ENCODE results near the gene MBNL2.

MBNL2 gene

DNA sequence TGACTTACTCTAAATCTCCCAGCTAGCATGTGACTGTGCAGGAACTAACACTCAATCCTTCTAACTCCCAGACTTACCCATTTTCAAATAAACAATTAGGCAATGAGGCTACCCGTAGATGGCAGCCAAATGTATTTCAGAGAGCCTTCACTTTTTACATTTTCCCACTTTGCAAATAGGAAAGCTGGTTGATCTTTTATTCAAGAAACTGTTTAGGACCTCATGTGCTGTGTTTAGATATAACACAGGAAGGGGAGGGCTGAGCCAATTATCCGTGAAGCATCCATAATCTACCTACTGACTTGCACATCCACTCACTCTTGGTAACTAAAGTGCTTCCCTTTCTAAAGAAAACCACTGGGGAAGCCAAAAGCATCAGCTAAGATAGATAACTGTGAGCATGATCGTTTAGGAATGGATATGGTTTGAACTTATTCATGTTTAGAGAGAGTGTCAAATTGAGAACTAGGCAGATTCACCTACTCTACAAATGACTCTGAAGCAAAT lies 33.4 kb downstream of the MBNL2 start:
- no peak for FAIRE-seq

DNA sequence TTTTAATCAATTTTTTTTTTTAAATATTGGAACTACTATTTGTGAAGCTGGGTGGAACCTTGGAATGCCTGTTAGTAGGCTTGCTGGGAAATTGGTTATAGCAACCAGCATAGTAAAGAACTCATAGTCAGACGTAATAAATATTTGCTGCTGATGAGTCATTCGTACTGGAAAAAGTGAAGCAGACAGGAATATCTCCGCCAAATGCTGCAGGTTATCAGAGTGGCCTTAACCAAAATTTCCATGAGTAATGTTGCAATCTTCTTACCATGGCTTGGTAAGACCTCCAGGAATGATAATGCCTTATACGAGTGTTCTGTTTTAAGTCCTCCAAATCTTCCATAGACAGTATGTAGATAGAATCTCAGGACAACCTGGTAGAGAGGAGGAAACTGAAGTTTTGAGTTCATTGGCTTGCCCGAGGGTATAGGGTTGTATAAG lies 34.2 kb downstream of the MBNL2 start:
- FAIRE-seq = peak; percentile 98

DNA sequence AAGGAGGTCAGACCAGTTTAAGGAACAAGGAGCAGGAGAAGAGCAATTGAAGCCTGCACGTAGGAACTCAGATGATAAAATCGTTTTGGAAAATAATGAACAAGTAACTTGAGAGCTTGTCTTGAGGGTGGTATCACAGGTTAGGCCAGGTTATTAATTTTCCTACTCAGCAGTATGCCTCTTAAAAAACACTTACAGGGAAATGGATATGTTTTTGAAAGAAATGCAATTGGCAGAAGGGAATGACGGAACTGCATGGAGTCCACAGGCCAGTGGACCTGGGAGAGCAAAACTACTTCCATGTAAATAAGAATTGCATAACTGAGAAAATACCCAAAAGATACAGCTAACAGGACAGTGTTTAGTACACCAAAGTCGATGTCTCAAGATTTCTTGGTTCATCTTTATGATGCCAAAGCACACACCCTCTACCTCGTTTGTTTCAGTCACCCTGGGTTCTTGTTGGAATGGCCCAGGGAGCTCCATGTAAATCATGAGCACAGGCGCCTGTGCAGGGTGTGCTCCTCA lies 35.2 kb downstream of the MBNL2 start:
- FAIRE-seq = peak; percentile 82

DNA sequence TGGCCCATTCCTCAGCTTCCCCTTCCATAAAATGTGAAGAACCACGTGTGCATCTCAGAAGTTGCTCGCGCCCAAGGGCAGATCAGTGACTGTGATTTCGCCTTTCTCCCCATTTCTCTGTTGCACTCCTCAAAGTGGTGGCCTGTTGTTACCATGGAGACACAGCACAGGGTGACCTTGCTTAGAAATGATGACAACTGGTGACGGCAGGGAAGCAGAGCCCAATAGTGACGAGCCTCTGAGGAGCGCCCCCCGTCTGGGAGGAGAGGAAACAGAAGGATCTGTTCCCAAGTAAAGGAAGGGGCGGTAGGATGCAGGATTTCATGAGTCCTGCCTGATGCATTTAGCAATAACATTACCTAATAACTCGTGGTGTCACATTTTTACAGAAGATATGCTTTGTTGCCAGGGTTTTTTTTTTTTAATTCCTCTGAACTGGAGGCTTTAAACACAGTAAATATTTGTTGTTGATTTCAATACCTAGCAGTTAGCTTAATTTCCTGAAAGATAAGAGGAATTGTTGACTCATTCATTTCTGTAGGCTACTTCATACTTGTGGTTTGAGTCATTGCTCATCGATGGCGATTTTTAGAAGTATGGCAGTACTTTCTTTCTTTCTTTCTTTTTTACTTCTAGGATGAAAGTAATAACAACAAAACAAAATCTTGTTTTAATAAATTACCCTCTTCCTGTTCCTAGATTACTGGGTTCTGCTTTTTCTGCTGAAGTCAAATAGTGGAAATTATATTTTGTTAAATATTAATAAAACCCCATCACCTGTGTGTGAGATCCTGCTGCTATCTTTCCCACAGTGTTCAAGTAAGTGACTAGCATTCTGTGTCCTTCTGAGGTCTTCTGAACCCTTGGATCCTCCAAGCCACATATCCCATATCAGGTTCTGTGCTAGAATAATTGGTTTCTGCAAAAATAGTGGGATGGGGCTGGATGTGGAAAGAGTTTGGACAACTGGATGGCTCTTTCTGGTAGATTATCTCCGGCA lies 36.0 kb downstream of the MBNL2 start:
- FAIRE-seq = peak; percentile 78

DNA sequence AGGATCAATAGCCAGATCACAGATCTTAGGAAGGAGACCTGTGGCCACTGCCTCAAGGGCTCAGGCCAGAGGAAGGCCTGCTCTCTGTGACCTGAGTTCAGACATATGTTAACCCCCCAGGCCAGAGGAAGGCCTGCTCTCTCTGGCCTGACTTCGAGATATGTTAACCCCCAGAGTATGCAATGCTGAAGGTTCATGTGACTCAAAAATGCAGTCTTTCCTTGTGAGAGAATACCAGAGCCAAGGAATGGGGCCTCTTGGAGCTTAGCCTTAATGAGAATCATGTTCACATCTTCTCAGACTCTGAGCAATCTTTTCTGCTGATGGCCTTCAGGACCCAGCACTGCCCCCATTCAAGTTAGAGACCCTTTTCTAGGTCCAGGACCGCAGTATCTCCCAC lies 36.7 kb downstream of the MBNL2 start:
- FAIRE-seq = no peak

DNA sequence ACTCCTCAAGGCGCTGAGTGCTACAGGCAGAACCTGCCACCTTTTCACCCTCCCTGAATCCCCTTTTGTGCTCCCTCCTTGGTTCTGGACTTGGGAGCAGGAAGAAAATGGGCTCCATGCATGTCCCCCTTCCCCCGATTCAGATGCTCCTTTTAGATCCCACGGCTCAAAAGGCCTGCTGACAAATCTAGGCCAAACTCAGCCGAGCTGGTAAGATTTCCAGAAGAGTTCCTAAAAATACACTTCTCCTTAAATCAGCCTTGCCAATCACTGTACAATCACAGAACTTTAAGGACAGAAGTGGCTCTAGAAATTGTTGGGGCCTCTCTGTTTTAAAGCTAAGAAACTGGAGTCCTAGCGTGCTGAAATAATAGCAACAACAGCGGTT lies 37.3 kb downstream of the MBNL2 start:
- FAIRE-seq = no peak

DNA sequence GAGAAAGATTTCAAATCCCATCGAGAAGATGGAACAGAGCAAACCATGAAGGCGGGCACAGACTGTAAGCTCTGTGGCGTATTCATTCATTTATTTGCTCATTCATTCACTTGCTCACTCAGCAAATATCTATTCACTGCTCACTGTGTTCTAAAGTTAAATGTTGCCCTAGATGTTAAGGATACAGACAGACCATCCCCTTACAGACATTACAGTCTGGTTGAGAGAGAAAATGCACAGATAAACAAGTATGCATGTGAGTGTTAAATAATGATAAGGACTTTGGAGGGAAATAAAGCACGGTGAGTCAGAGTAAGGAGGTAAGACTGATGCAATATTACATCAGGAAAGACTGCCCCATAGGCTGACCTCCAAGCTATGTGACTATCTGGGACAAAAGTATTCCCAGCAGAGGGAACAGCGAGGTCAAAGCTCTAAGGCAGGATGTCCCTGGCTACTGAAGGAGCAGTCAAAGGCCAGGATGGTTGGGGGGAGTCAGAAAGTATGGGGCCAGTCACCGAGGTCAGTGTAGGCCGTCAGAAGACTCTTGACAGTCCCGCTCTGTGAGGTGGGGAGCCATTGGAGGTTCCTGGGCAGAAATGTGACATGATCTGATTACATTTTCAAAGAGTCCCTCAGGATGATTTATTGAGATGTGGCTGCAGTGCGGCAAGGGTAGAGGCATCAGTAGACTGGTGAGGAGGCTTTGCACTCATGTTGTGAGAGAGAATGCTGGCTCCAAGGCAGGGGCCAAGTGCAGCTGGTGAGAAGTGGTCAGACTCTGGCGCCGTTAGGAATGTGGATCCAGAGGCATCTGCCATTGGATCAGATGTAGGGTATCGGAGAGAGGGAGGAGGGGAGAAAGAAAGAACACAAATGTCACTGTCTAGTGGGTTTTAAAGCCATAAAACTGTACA lies 37.9 kb downstream of the MBNL2 start:
- FAIRE-seq = no peak

DNA sequence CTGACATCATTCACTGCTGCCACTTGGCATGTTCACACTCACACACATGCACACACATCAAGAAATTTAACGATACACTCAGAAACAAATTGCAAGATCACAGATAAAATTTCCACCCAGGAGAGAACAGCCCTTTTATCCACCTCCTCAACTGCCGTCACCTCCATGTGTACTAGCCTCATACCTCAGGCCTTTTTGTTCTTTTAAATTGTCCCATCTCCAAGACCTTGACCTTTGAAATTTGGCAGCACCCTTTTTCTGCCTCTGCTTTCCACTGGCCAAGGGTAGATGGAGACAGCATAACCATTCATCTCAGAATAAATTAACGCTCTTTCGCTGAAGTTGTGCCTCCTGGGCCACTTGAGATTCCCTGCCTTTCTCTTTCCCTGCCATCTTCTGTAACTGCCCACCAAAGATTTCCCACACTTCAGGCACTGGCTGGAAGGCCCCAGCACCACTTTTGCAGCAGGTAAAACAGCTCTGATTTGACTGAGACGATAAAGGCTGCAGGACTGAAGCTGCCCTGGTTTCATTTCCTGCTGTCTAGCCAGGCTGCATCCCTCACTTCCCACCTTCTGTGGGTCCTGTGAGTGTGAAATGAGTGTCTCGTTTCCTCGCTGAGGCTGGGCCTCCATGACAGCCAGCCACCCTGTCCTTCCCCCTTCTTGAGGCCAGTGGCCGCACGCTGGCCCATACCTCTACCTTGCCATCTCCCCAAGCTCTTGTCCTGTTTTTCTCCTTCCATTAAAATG lies 39.3 kb downstream of the MBNL2 start:
- FAIRE-seq = no peak

DNA sequence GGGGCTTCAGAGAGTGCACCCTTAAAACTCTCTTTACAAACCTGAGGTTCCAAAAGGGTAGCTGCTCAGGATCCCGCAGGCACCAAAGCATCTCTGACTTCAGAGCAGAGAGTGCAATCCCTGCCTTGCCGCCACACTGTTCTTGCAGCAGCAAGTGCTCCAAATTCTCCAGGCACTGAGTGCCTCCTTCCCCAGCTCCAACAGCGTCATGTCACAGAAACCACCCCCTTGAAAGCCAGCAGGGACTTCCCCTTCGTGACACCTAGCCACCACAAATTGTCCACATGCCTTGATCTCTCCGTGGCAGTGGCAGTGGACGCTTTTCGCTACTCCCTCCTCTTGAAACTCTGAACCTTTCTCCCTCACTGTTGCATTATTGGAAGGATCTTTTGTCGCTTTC lies 39.9 kb downstream of the MBNL2 start:
- no peak for FAIRE-seq

DNA sequence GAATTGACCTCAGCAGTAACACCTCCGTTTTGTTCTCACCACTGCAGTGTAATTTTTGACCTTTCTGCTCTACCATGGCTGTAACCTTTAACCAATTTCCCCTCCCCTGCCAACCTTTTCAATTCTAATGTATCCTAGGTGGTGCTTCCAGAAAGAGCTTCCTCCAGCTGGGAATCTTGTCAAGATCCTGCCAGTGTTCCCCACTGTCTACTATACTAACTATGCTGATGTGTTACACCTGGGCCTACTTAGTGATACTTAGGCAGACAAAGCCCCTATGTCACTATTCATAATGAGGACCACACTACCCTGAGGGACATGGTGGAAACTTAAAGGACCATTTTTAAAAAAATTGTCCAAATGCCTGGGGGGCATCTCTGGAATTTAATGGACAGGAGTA lies 41.0 kb downstream of the MBNL2 start:
- no peak for FAIRE-seq

DNA sequence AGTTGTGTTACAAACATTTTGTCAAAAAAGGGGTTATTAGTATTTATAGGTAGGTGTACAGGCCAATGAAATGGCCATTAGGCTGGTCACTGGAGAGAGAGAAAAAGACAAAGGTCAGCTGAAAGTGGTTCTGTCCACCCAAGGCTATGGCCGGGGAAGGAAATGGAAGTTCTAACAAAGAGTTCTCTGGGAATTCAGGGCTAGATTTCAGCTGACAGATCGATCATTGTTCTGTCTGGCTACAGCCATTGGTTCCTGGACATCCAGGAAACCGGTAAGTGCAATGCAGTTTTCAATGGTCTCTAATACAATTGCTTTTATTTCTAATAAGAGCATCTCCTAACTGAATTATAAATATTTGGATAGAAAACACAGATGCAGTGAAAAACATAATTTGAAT lies 42.5 kb downstream of the MBNL2 start:
- FAIRE-seq = no peak

DNA sequence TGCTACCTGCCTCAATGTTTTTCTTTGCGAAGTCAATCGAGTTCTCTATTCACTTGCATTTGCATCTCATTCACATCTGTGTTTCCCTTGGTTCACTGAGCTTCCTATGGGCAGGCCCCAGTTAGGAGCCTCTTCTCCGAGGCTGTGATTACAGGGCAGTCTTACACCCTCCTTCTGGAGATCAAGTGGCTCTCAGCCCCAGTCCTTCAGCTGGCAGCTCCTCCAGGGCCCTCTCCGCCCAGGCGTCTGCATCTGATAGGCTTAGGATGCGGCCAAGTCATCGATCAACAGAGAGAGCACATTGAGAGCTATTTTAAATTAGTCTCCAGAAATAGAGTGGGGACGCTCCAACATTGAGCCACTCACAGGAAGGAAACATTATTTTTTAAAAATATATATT lies 44.2 kb downstream of the MBNL2 start:
- FAIRE-seq = no peak

DNA sequence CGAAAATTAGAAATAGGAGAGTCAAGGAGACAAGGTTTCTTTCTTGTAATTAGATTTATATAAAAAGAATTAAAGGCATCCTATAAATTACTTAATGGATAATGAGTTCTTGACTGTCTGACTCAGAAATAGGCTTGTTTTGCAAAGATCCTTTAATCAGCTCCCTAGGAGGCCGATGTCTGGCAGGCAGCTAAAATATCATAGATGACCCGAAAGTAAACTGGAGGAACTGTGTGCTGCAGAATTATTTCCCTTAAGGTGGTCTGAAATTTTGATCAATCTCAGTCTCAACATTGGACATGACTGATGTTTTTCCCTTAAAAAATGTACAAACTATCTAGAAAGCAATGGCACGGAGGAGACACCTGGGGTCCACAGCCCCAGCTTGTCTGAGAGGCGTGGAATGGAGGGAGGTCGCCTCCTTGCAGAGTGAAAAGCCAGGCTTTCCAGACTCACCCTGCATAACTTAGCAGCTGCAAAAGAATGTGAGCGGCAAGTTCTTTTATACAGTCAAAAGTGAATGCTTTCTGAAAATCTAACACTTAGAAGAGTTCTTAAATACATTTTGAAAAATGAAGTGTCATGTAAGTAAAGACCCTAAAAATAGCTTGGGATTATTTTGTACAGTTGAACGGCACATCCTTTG lies 44.8 kb downstream of the MBNL2 start:
- FAIRE-seq = no peak

DNA sequence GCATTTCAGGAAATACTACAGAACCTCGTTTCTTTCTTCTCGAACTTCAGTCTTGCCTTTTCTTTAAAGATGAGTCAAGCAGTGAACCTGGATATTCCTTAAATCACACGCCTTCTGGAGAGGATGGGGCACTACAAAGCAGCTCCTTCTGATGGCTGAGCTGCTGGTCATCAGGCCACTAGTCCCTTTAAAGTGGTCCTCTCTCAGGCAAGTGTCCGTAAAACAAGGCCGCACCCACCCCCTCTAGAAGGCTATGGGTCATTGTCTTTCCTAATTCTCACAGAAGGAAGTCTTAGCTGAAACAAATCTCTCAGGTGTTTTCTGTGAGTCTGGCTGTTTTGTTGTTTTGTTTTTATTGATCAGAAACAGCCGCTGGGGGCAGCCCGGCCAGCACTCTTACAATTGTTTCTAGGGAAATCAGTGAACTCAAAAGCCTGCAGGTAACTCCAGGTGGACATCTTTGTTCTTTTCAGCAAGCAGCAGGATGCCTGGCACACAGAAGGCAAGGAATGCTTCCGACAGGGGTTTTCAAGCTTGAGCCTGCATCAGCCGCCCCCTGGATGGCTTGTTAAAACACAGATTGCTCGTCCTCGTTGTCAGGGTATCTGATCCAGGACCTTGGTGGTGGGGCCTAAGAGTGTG lies 45.4 kb downstream of the MBNL2 start:
- peak; percentile 19 for FAIRE-seq

DNA sequence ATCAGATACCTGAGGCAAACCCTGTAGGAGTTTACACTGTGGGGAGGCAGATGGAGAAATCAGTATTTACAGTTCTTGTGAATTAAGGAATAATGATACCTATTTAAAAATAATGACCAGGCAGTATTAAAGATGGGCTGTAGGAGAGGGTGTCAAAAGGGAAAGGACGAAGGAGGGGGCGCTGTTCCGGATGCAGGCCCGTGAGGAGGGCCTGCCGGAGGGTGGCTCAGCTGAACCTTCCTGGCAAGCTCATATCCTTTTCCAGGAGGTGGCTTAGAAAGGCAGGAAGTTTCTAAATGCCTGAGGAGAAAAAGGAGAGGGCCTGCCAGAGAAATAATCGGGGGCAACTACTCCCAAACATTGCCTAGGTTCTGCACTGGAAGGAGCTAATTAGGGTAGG lies 46.6 kb downstream of the MBNL2 start:
- no peak for FAIRE-seq

DNA sequence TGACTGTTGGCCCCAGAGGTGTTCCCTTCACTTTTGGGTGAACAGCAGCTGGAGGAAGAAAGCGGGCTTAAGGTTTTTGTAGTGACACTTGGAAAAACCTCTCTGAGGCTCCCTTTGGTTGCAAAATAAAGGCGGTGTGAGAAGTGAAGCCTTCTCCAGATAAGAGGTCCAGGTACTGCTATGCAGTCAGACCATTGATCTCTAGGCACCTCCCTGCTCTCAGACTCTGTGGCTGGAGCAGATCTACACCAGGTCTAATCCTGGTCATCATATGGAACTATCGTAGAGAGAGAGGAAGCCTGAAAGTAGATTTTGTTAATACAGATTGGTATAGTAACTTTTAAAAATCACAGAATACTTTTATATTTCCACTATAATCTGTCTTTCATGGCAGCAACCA lies 47.5 kb downstream of the MBNL2 start:
- peak; percentile 37 for FAIRE-seq

DNA sequence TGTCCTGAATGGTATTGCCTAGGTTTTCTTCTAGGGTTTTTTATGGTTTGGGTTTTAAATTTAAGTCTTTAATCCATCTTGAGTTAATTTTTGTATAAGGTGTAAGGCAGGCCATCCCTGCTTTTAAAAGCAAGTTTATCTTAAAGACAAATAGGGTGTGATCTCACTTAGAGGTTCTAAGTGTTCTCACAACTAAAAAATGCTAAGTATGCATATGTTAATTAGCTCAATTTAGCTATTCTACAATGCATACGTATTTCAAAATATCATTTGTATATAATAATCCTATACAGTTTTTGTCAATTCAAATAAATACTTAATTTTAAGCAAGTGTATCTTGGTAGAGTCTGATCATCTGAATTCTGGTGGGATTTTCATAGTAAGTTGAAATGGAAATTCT lies 50.4 kb downstream of the MBNL2 start:
- FAIRE-seq = no peak

DNA sequence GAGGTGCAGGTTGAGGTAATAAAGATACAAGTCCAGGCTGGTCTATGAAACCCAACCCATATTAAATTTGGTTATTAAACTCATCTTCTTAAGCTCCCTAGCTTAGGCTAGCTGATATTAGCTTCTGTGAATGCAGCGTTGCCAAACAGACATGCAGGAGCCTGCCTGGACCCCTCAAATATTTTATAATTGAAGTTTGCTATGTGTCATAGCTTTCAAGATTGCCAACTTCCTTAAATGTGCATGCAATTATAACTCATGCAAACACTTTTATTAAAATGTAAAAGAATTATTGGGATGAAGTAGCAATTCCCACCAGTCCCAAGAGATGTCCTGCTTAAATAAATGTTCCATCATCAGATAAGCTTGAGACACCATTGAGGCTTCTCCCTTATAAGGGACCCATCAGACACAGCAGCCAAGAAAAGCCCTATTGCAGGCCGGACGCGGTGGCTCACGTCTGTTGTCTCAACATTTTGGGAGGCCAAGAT lies 51.3 kb downstream of the MBNL2 start:
- FAIRE-seq = peak; percentile 19

DNA sequence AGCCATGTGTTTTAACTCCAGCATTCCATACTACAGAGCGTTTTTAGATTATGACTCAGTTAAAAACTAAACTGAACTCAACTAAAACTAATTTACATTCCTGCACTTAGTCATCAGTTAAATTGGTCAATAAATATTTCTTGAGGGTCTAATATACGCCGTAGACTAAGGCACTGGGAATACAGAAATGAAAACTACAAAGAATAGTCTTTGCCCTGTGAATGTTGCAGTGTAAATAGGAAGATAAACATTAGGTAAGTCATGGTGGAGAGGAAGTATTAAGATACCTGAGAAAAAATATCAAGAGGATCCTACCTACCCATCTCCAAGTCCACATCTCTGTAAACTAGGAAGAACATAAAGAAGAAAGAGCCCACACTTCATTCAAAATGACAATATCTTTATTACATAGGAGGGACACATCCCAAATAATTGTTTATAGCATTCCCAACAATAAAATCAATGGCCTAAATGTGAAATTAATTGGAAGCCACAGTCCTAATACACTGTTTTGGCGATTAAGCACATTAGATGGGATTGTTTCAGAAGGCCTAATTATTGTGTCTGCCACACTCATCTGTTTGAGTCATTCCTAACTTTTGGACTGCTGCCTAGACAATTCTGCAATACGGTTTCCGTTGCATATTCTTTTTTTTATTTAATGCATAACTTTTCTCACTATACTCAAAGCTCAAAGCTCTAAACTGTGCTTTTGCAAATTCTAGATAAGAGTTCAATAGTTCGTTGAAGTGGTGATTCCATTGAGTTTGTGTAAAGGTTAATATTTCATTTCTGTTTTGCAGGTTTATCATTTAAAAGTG lies 52.9 kb downstream of the MBNL2 start:
- FAIRE-seq = no peak

DNA sequence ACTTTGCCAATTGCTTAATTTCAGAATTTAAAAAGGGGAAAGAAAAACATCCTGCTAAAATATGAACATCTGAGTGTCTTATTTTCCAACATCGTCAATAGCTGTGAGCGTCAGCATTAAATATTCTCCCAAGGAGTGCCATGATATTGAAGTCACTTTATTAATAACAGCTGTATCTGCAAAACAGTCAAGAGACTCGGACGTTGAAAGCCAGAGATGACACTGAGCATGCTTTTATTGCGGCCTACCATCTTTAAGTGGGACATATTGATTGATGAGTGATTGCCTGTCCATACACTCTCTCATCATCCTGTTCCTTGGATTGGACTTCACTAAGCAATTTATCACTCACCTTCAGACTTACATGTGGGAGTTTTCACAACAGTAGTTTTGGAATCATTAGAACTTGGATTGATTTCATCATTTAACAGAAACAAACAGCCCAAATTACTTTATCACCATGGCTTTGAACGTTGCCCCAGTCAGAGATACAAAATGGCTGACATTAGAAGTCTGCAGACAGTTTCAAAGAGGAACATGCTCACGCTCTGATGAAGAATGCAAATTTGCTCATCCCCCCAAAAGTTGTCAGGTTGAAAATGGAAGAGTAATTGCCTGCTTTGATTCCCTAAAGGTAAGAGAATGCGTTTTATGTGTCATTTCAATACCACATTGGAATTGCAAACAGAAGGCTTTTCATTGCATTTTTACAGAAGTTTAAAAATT lies 53.8 kb downstream of the MBNL2 start:
- no peak for FAIRE-seq
